T-helper 1 cell (primary cell): ENCODE data around the gene ZKSCAN5.
A peak's percentile ranks its signal among the peaks of the same experiment; 100 is the strongest.
"Not testable (repeated sequence)": the region's sequence is repeated elsewhere in the genome, so short reads cannot be mapped to it uniquely, and the experiment has no call there.

Source experiments
- DNase-seq, 5 donors: peaks; one replicate each; pipeline ENCODE4 v3.0.0-alpha.2; 2012 to 2020

The ZKSCAN5 gene

GRCh38 chr7:99557196-99557607, 52.7 kb downstream of the ZKSCAN5 start:
- DNase-seq: no peak

DNA sequence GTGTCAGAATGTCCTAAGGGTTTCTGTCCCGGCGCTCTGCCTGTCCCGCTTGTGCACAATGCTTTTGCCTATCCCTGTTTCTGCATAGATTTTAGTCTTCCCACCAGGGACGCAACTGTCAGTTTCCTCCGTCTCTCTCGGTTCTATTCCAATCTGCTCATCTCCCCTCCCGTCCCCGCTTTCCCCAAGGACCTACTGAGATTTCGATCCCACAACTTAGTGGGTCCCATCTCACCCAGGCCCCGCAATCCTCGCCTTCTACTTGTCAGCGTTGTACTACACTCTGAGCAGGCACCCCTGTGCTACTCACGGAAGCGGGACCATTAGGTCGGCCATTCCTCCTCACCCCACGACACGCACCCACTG, 53.5 kb downstream of the ZKSCAN5 start:
- DNase-seq: no peak

GRCh38 chr7:99558306-99559174, 54.1 kb downstream of the ZKSCAN5 start, which contains the start of gene ZNF655:
Gene ZNF655, plus strand, starts transcription at chr7:99558642. Its CDS starts 1,918 bp downstream, at chr7:99560560.
- DNase-seq: peak; percentile 79 to 89 (median 83)

DNA sequence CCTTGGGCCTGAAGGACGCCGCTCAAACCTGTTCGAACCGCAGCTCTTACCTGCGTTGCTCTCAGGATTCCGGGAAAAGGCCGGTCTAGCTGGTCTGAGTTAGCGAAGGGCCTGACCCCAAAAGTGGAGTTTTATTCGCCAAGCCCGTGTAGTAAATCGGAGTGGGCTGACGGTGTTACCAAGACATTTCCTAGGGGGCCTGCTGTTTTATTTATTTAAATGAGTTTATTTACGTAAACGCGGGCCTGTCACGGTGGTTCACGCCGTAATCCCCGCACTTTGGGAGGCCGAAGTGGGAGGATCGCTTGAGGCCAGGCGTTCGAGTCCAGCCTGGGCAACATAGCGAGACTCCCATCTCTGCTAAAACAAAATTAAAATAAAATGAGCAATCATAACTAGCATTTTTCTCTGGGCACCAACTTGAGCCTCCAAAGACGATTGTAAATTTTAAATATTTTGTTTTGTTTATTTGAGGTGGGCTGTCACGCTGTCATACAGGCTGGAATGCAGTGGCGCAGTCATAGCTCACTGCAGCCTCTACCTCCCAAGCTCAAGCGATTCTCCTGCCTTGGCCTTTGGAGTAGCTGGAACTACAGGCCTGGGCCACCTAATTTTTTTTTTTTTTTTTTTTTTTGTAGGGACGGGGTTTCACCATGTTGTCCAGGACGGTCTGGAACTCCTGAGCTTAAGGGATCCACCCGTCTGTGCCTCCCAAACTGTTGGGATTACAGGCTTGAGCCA, 54.9 kb downstream of the ZKSCAN5 start:
- peak in 2 of 5 donors; percentile 10 to 18 for DNase-seq

GRCh38 chr7:99560834-99561736, 56.6 kb downstream of the ZKSCAN5 start:
- no peak for DNase-seq

GRCh38 chr7:99561737-99562051, 57.2 kb downstream of the ZKSCAN5 start:
- DNase-seq: no peak

DNA sequence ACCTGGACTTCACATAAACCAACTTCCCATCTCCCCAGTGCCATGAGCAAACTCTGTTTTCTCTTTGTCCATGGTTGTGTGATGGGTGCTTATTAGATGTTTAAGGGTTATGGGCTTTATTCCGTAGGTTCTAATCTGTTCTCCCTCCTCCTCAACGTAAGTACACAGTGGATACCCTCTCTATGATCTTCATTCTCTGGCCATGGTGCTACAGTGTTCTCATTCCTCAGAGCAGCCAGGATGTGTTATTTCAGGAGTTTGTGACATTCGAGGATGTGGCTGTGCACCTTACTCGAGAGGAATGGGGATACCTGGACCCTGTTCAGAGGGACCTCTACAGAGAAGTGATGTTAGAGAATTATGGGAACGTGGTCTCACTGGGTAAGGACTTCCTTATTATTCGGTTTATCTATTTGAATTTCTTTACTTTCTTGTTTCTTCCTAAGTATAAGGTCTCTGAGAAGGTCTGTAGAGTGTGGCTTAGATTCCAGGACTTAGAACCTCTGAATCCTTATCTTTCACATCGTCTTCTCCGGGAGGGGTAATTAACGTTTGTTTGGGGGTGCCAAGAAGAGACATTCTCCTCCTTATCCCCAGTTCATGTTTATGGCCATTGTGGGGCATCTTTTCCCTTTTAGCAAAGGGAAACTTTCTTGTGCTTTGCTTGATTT, 57.8 kb downstream of the ZKSCAN5 start:
- DNase-seq: no peak

GRCh38 chr7:99562832-99563231, 58.4 kb downstream of the ZKSCAN5 start:
- peak in 1 of 5 donors; percentile 30 for DNase-seq

- DNase-seq: no peak
These were observed 59.2 kb downstream of the ZKSCAN5 start for GRCh38 chr7:99563650-99564049.

GRCh38 chr7:99568770-99569169, 64.3 kb downstream of the ZKSCAN5 start:
- DNase-seq: not testable (repeated sequence)

DNA sequence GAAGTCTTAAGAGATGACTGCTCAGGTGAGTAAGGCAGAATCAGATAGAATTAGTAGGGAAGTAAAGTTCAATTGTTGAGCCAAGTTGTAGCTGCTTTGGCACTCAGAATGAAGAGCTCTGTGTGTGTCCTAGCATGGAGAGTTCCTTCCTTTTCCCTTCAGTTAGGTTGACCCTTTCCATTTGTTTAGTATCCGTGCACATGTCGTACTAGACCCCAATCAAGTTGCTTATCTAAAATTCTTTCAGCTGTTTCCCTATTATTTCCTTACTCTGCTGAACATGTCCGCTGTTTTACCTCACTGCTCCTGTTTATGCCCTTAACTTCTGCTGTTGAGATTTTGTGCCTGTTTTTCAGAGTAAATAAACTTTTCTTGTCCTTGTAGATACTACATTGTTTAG, 67.3 kb downstream of the ZKSCAN5 start:
- DNase-seq: no peak

GRCh38 chr7:99573257-99573656, 68.8 kb downstream of the ZKSCAN5 start:
- no peak for DNase-seq

DNA sequence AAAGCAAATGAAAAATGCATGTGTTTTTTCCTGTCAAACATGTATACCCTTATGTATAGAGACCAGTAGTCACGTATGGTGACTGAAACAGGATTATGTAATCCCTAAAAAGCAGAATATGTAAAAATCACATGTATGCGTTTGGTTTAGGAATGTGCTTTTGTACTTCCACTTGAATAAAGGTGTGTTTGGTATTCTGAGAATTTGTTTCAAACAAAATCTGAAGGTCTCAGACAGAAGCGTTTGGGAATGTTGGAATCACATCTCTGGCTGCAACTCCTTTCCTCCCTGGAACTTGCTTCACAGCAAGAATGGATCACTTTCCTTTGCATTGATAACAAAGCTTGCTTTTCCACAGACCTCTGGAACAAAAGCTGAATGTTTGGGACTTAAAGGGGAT, 71.8 kb downstream of the ZKSCAN5 start:
- DNase-seq: no peak

DNA sequence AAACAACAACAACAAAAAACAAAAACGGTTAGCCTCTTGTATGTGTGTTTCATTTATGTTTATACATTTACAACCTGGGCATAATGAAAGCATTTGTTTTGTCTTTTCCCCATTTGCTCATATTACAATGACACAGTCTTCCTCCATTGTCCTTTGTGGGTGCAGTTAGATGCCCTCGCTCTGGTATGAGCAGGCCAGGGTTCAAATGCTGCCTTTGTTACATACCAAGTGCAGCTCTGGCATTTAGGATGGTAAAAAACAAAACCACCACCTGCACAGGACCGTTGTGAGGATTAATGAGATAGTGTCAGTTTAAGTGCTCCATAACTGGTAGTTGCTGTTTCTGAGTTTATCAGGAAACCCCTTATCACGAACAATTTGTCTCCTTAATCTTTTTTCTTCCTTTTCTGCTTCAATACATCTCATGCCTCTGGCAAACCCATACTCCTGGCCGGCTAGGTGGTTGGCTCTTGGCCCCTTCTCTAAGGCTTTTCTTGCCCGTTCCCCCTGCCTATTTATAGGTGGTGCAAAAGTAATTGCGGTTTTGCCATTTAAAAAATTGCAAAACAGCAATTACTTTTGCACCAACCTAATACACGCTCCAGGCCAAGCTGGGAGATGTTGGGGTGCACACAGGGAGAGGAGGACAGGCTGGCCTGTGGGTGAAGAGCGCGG, 75.0 kb downstream of the ZKSCAN5 start:
- no peak for DNase-seq

- DNase-seq: peak; percentile 21 to 48 (median 41)
These were observed 75.7 kb downstream of the ZKSCAN5 start for GRCh38 chr7:99579956-99580777.

- DNase-seq: not testable (repeated sequence)
These were observed 76.4 kb downstream of the ZKSCAN5 start for GRCh38 chr7:99580778-99581332.
